GM21723 (cell line): ENCODE measurements around the gene NME2.

Experiments
- ATAC-seq: cut with Tn5 transposase; IDR thresholded peaks from one replicate; pipeline ENCODE4 v1.9.1; 2021; ENCODE audit warnings: mild to moderate bottlenecking, moderate library complexity; ENCODE audit not compliant: unreplicated experiment

The NME2 gene

GRCh38 chr17:51200295-51200694, 34.1 kb downstream of the NME2 start:
- ATAC-seq, result no peak

DNA sequence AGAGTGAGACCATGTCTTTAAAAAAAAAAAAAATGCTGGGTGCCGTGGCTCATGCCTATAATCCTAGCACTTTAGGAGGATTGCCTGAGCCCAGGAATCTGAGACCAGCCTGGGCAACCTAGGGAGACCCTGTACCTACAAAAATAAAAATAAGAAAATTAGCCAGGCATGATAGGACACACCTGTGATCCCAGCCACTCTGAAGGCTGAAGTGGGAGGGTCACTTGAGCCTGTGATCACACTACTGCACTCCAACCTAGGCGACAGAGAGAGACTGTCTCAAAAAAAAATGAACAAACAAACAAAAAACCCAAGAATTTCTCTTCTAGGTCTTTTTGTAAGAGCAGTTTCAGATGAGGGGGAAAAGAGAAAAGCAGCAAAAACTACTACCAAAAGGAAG, 34.6 kb downstream of the NME2 start:
- no peak for ATAC-seq

- no peak for ATAC-seq
Measured at GRCh38 chr17:51203838-51204237, 37.6 kb downstream of the NME2 start.

DNA sequence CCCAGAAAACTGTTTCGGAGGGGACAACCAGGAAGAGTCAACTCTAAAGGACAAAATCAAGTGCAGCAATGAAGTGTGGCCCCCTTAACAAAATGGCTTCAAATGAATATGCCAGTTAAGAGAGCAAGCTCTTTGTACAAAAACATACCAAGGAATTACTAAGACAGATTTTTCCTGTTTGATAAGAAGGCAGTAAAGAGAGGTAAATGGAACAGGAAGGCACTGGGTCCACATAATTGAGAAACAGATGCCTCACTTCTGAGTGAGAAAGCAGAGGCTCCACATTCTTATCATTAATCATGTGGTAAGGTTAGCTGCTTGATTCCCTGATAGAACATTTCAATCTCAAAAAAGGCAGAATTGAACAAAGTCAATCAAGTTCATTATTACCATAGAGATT, 48.7 kb downstream of the NME2 start:
- ATAC-seq, result no peak

- no peak for ATAC-seq
Measured at GRCh38 chr17:51217946-51218345, 51.7 kb downstream of the NME2 start.

- ATAC-seq, result no peak
Measured at GRCh38 chr17:51221322-51221721, 55.1 kb downstream of the NME2 start.
